GM18867 (cell line): ENCODE results near the gene GK2.

ENCODE experiments used
- ATAC-seq: cut with Tn5 transposase; IDR thresholded peaks from one replicate; pipeline ENCODE4 v1.9.1; 2021; ENCODE audit warnings: mild to moderate bottlenecking, moderate library complexity; ENCODE audit not compliant: unreplicated experiment

The GK2 gene

GRCh38 chr4:79390890-79391289 is 17.1 kb downstream of the GK2 start:
- no peak for ATAC-seq

- ATAC-seq, result no peak
Measured at GRCh38 chr4:79385641-79386040, 22.4 kb downstream of the GK2 start.

GRCh38 chr4:79381161-79381560 is 26.9 kb downstream of the GK2 start:
- no peak for ATAC-seq

- no peak for ATAC-seq
Measured at GRCh38 chr4:79370026-79370425, 38.0 kb downstream of the GK2 start.

- no peak for ATAC-seq
Measured at GRCh38 chr4:79367096-79367495, 40.9 kb downstream of the GK2 start.

- no peak for ATAC-seq
Measured at GRCh38 chr4:79366422-79366821, 41.6 kb downstream of the GK2 start.

GRCh38 chr4:79364061-79364460 is 44.0 kb downstream of the GK2 start:
- no peak for ATAC-seq

GRCh38 chr4:79362626-79363025 is 45.4 kb downstream of the GK2 start:
- no peak for ATAC-seq

GRCh38 chr4:79360006-79360405 is 48.0 kb downstream of the GK2 start:
- ATAC-seq, result no peak

GRCh38 chr4:79358438-79358837 is 49.6 kb downstream of the GK2 start:
- ATAC-seq, result no peak

- ATAC-seq, result no peak
Measured at GRCh38 chr4:79357365-79357764, 50.7 kb downstream of the GK2 start.
